ENCODE data around the gene ICA1L. TPM values are rescaled to one million over a fixed set of nuclear protein-coding genes. Genes with fewer than 3 reads are reported as not detected.

Gene ICA1L
- total and polyA plus RNA-seq, 10 donors = 0.67 to 6.7 (median 2.2) TPM

DNA sequence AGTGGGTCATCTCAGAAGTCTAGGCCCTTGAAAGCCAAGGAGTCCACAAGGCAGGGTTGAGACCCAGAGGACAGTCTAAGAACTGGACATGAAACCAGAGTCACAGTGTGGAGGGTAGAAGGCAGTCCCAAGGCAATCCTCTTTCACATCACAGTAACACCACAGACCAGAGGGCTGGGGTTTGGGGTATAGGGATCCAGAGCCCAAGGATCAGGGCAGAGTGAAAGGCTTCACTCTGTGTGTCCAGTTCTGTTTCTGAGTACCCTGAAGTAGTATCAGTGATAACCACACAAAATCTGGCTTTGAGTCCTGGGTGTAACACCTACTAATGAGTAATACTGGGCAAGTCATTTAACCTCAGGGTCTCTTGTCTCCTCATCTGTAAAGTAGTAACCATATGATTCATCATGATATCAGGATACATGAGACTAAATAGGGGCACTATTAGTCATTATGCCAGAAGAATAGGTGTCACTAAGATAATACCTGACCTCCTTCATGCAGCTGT lies 91.0 kb downstream of the ICA1L start:
- Histone ChIP-seq H3K27ac (no peak overlapping the region), H3K4me1 (no peaks in the 10 kb centered on the region), H3K36me3 (peaks cover 0 to 79% (median 2%) of the 10 kb centered on the region in 6 donors), H3K9me3 (no peaks in the 10 kb centered on the region), H3K27me3 (replicated peaks in 1 of 7) (no peaks in the 10 kb centered on the region), H3K4me3 (no peak overlapping the region)
- intact Hi-C loops (cut with DNase I; ENCODE audit: low total_unique reads) = no loop called here
- no peak for DNase-seq
- TF ChIP-seq POLR2A (IDR thresholded peaks at IDR 0.05) = no peak
- TF ChIP-seq, protein P1, sequence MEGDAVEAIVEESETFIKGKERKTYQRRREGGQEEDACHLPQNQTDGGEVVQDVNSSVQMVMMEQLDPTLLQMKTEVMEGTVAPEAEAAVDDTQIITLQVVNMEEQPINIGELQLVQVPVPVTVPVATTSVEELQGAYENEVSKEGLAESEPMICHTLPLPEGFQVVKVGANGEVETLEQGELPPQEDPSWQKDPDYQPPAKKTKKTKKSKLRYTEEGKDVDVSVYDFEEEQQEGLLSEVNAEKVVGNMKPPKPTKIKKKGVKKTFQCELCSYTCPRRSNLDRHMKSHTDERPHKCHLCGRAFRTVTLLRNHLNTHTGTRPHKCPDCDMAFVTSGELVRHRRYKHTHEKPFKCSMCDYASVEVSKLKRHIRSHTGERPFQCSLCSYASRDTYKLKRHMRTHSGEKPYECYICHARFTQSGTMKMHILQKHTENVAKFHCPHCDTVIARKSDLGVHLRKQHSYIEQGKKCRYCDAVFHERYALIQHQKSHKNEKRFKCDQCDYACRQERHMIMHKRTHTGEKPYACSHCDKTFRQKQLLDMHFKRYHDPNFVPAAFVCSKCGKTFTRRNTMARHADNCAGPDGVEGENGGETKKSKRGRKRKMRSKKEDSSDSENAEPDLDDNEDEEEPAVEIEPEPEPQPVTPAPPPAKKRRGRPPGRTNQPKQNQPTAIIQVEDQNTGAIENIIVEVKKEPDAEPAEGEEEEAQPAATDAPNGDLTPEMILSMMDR (IDR thresholded peaks at IDR 0.05 in 8 of 11, conservative IDR thresholded peaks at IDR 0.05 in 3 of 11) = no peak
- no peak for TF ChIP-seq POLR2AphosphoS5 (IDR thresholded peaks at IDR 0.05)

DNA sequence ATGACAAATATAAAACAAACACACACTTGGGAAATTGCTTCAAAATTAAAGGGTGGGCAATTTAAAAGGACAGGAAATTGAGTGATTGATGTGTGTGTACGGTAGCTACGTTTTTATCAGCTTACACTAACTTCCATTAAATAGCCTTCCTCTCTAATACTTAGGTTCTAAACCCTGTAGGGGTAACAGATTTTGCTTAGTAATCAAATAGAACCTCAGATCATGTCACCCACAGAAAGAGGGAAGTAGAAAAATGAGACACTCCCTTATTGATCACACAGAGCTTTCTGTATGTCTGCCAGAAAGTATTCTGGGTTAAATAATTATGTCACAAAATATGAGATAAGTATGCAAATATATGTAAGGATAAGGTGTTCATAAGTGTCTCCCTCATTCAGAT lies 93.3 kb downstream of the ICA1L start:
- H3K27me3 ChIP-seq (replicated peaks in 1 of 7) = no peaks in the 10 kb centered on the region
- no peak for DNase-seq
- H3K4me1 ChIP-seq = no peaks in the 10 kb centered on the region
- H3K9me3 ChIP-seq = no peaks in the 10 kb centered on the region
- TF ChIP-seq, protein P1 (IDR thresholded peaks at IDR 0.05 in 8 of 11, conservative IDR thresholded peaks at IDR 0.05 in 3 of 11) = no peak
- no peak for TF ChIP-seq POLR2AphosphoS5 (IDR thresholded peaks at IDR 0.05)
- no peak for TF ChIP-seq POLR2A (IDR thresholded peaks at IDR 0.05)
- no peak overlapping the region for H3K4me3 ChIP-seq
- intact Hi-C loops (cut with DNase I; ENCODE audit: low total_unique reads) = no loop called here
- 61 to 79% (median 66%) methylated on average over 2 of the region's 2 CpGs for WGBS, 5 donors
- no peak overlapping the region for H3K27ac ChIP-seq
- peaks cover 0 to 86% (median 8%) of the 10 kb centered on the region in 6 donors for H3K36me3 ChIP-seq

DNA sequence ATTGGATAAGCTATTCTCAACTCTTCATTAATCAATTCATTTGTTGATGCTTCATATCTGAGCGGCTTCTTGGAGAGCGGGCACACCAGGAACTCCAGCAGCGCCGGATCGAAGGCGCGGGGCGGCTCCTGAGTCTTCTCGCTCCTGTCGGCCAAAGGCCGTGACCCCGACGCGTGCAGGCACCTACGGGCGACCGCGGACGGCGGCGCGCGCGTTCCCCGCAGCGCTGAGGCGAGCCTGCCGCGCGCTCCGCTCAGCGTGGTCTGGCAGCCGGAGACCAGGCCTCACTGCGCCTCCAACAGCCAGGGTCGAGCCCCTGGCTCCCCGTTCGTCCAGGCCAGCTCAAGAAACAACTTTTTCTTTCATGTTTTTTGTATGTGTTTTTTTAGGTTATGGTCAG lies 97.5 kb downstream of the ICA1L start:
- H3K27me3 ChIP-seq (replicated peaks in 1 of 7) = no peaks in the 10 kb centered on the region
- H3K4me1 ChIP-seq = no peaks in the 10 kb centered on the region
- TF ChIP-seq POLR2A (IDR thresholded peaks at IDR 0.05) (no peak), POLR2AphosphoS5 (IDR thresholded peaks at IDR 0.05) (no peak)
- TF ChIP-seq, protein P1 (IDR thresholded peaks at IDR 0.05 in 8 of 11, conservative IDR thresholded peaks at IDR 0.05 in 3 of 11) = no peak
- intact Hi-C loops (cut with DNase I; ENCODE audit: low total_unique reads) = no loop called here
- peaks cover 0 to 79% (median 11%) of the 10 kb centered on the region in 6 donors for H3K36me3 ChIP-seq
- no peak for DNase-seq
- 93 to 96% (median 96%) methylated on average over 34 to 37 of the region's 37 CpGs for WGBS, 5 donors
- no peak overlapping the region for H3K4me3 ChIP-seq
- H3K27ac ChIP-seq = no peak overlapping the region
- H3K9me3 ChIP-seq = no peaks in the 10 kb centered on the region

DNA sequence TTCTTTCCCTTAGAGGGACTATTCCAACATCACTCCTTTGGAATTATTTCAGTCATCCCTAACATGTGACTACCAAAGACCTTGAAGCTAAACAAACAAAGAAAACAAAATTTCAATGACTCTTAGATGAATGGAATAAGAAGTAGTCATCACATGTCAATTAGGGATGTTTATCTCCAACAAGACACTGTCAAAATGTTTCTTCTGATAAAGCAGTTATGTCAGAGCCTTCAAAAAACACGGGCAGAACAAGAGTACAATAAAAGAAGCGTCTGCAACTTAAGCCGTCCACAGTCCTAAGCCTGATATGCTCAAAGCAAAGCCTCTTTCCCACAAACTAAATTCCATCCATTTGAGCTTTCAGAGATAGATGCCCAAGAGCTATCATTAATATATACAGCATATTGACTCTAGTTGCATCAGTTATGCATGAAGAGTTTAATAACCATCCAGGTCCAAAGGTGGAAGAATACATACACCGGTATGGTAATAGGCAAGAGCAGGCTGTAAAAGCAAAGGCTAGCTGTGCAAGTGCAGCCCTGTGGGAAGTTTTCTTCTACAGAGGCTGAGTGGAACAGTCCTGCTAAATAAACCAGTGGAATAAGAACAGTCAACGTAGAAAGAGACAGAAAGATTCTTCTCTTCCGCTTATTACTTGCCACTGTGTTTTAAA lies 98.1 kb downstream of the ICA1L start:
- TF ChIP-seq POLR2AphosphoS5 (IDR thresholded peaks at IDR 0.05) = no peak
- TF ChIP-seq, protein P1 (IDR thresholded peaks at IDR 0.05 in 8 of 11, conservative IDR thresholded peaks at IDR 0.05 in 3 of 11) = no peak
- DNase-seq = no peak
- 90 to 94% (median 93%) methylated on average over 6 of the region's 6 CpGs for WGBS, 5 donors

More for the DNA sequence above, 98.1 kb downstream of the ICA1L start:
- Histone ChIP-seq H3K36me3 (peaks cover 0 to 73% (median 9%) of the 10 kb centered on the region in 6 donors), H3K4me1 (no peaks in the 10 kb centered on the region), H3K9me3 (no peaks in the 10 kb centered on the region), H3K27me3 (replicated peaks in 1 of 7) (no peaks in the 10 kb centered on the region), H3K4me3 (no peak overlapping the region), H3K27ac (no peak overlapping the region)
- intact Hi-C loops (cut with DNase I; ENCODE audit: low total_unique reads) = no loop called here

Measured in spleen (tissue), 11 donors.